Measurements from ENCODE around the gene PARP15. TPM values are rescaled to one million over a fixed set of nuclear protein-coding genes. Genes with fewer than 3 reads are reported as not detected.

PARP15 gene
- total and polyA plus RNA-seq, 10 donors: 59.3 to 128 (median 72.8) TPM

- WGBS, 5 donors: 37 to 54% (median 40%) methylated on average over 3 of the region's 3 CpGs
- TF ChIP-seq POLR2AphosphoS5 (IDR thresholded peaks at IDR 0.05): no peak
- TF ChIP-seq CTCF (IDR thresholded peaks at IDR 0.05 in 8 of 11, conservative IDR thresholded peaks at IDR 0.05 in 3 of 11): no peak
- TF ChIP-seq POLR2A (IDR thresholded peaks at IDR 0.05): no peak
- no peaks in the 10 kb centered on the region for H3K36me3 ChIP-seq
- no peak overlapping the region for H3K4me3 ChIP-seq
- H3K9me3 ChIP-seq: peaks cover 0 to 26% (median 1%) of the 10 kb centered on the region in 8 donors
- H3K27me3 ChIP-seq (replicated peaks in 1 of 7): no peaks in the 10 kb centered on the region
- no peak for DNase-seq
- peaks cover 9 to 17% (median 12%) of the 10 kb centered on the region in 6 donors for H3K4me1 ChIP-seq
- intact Hi-C loops (cut with DNase I; ENCODE audit: low total_unique reads): loop anchor here (10.0 kb wide), 1 partner anchor 270 kb away; no protein-coding TSS in a partner anchor
- H3K27ac ChIP-seq: peak overlapping the region in 1 of 8 donors; percentile 26
Observed at GRCh38 chr3:122674339-122674738, 96.9 kb downstream of the PARP15 start.

- Histone ChIP-seq H3K4me3 (no peak overlapping the region), H3K9me3 (peaks cover 0 to 26% (median 1%) of the 10 kb centered on the region in 8 donors), H3K27me3 (replicated peaks in 1 of 7) (no peaks in the 10 kb centered on the region), H3K36me3 (no peaks in the 10 kb centered on the region), H3K27ac (no peak overlapping the region), H3K4me1 (peaks cover 18 to 33% (median 25%) of the 10 kb centered on the region in 6 donors)
- DNase-seq: no peak
- TF ChIP-seq POLR2A (IDR thresholded peaks at IDR 0.05) (no peak), POLR2AphosphoS5 (IDR thresholded peaks at IDR 0.05) (no peak), CTCF (IDR thresholded peaks at IDR 0.05 in 8 of 11, conservative IDR thresholded peaks at IDR 0.05 in 3 of 11) (no peak)
- intact Hi-C loops (cut with DNase I; ENCODE audit: low total_unique reads): loop anchor here (10.0 kb wide), 1 partner anchor 272 kb away; no protein-coding TSS in a partner anchor
- WGBS, 5 donors: 76 to 94% (median 80%) methylated on average over 2 of the region's 2 CpGs
Observed at GRCh38 chr3:122676759-122677158, 99.3 kb downstream of the PARP15 start.

DNA sequence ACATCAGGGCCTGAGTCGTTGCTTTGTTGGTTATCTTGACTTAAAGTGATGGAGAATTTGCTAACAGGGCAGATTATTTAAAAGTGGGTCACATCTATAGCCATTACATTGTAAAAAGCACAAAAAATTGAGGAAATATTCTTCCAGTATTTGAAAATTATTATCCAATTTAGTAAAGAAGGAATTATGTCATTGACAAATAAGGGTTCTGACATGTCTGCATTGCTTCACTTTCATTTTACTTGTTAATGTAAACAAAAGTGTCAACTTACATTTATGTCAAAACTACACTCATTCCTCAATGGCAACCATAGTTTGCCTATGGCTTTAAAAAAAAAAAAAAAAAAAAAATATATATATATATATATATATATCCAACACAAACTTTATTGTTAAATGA is 99.8 kb downstream of the PARP15 start:
- TF ChIP-seq CTCF (IDR thresholded peaks at IDR 0.05 in 8 of 11, conservative IDR thresholded peaks at IDR 0.05 in 3 of 11) (no peak), POLR2A (IDR thresholded peaks at IDR 0.05) (no peak), POLR2AphosphoS5 (IDR thresholded peaks at IDR 0.05) (no peak)
- 77 to 98% (median 83%) methylated on average over 1 of the region's 1 CpG for WGBS, 5 donors
- Histone ChIP-seq H3K36me3 (no peaks in the 10 kb centered on the region), H3K27me3 (replicated peaks in 1 of 7) (no peaks in the 10 kb centered on the region), H3K4me3 (no peak overlapping the region), H3K4me1 (peaks cover 21 to 37% (median 30%) of the 10 kb centered on the region in 6 donors), H3K27ac (no peak overlapping the region), H3K9me3 (peaks cover 0 to 26% (median 1%) of the 10 kb centered on the region in 8 donors)
- intact Hi-C loops (cut with DNase I; ENCODE audit: low total_unique reads): loop anchor here (10.0 kb wide), 1 partner anchor 272 kb away; no protein-coding TSS in a partner anchor
- DNase-seq: no peak

DNA sequence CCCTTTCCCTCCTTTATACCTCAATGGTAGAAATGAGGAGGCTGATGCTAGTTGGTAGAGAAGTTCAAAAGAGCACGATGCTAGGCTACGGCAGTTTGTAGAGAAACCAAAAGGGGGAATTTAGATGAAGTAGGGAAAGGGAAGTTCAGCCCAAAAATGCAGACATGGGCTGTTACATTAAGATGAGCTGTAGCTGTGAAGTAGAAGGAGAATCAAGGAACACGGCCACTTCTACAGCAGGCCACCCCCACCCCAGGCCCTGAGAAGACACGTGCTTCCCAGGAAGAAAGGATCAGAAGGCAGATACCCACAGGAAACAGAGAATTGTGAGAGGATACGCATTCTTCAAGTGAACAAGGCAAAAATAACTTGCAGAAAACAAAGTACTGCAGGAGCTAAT is 101.1 kb downstream of the PARP15 start:
- WGBS, 5 donors: 28 to 39% (median 37%) methylated on average over 5 of the region's 5 CpGs
- H3K9me3 ChIP-seq: peaks cover 0 to 22% (median 1%) of the 10 kb centered on the region in 8 donors
- H3K36me3 ChIP-seq: no peaks in the 10 kb centered on the region
- DNase-seq: no peak
- peak overlapping the region; percentile 94 to 99 (median 96) for H3K27ac ChIP-seq
- H3K27me3 ChIP-seq (replicated peaks in 1 of 7): no peaks in the 10 kb centered on the region
- peak overlapping the region in 2 of 8 donors; percentile 69 to 94 for H3K4me3 ChIP-seq
- peaks cover 32 to 50% (median 43%) of the 10 kb centered on the region in 6 donors for H3K4me1 ChIP-seq
- intact Hi-C loops (cut with DNase I; ENCODE audit: low total_unique reads): loop anchor here (2.0 to 10.0 kb wide), 2 partner anchors 116 to 274 kb away; no protein-coding TSS in a partner anchor
- TF ChIP-seq CTCF (IDR thresholded peaks at IDR 0.05 in 8 of 11, conservative IDR thresholded peaks at IDR 0.05 in 3 of 11) (no peak), POLR2AphosphoS5 (IDR thresholded peaks at IDR 0.05) (no peak), POLR2A (IDR thresholded peaks at IDR 0.05) (no peak)
